Retina (tissue), 1 donor: ENCODE data around the gene RYR2.

Source experiments
- DNase-seq: peaks from one replicate; pipeline ENCODE4 v3.0.0-alpha.2; 2016

Gene RYR2

GRCh38 chr1:237033061-237033460 is 8.9 kb upstream of the RYR2 start:
- no peak for DNase-seq

GRCh38 chr1:237033804-237034203 is 8.2 kb upstream of the RYR2 start:
- no peak for DNase-seq

- no peak for DNase-seq
Measured at GRCh38 chr1:237035759-237036158, 6.2 kb upstream of the RYR2 start.

GRCh38 chr1:237038211-237038610 is 3.8 kb upstream of the RYR2 start:
- no peak for DNase-seq

- DNase-seq = no peak
Measured at GRCh38 chr1:237040823-237041222, 1.2 kb upstream of the RYR2 start.

GRCh38 chr1:237041461-237041794 is 556 bp upstream of the RYR2 start:
- DNase-seq = no peak

- DNase-seq = peak; percentile 65
Measured at GRCh38 chr1:237042526-237042891, 525 bp downstream of the RYR2 start.

GRCh38 chr1:237042892-237043576 is 1.1 kb downstream of the RYR2 start:
- peak; percentile 73 for DNase-seq

- DNase-seq = peak; percentile 25
Measured at GRCh38 chr1:237043846-237044636, 2.1 kb downstream of the RYR2 start.

GRCh38 chr1:237045278-237046016 is 3.5 kb downstream of the RYR2 start:
- DNase-seq = no peak

GRCh38 chr1:237048803-237049202 is 6.8 kb downstream of the RYR2 start:
- no peak for DNase-seq

- no peak for DNase-seq
Measured at GRCh38 chr1:237050185-237050584, 8.2 kb downstream of the RYR2 start.

- DNase-seq = no peak
Measured at GRCh38 chr1:237050915-237051314, 8.9 kb downstream of the RYR2 start.

- DNase-seq = no peak
Measured at GRCh38 chr1:237054313-237054712, 12.3 kb downstream of the RYR2 start.

GRCh38 chr1:237058470-237058869 is 16.5 kb downstream of the RYR2 start:
- no peak for DNase-seq

- DNase-seq = no peak
Measured at GRCh38 chr1:237059244-237059643, 17.3 kb downstream of the RYR2 start.

GRCh38 chr1:237062976-237063375 is 21.0 kb downstream of the RYR2 start:
- no peak for DNase-seq

- no peak for DNase-seq
Measured at GRCh38 chr1:237065903-237066302, 23.9 kb downstream of the RYR2 start.

- DNase-seq = no peak
Measured at GRCh38 chr1:237070519-237070918, 28.5 kb downstream of the RYR2 start.

- DNase-seq = no peak
Measured at GRCh38 chr1:237071641-237072420, 29.8 kb downstream of the RYR2 start.

- no peak for DNase-seq
Measured at GRCh38 chr1:237074371-237075117, 32.6 kb downstream of the RYR2 start.

- DNase-seq = no peak
Measured at GRCh38 chr1:237084341-237085077, 42.5 kb downstream of the RYR2 start.
